MM.1S (cell line): ENCODE results near the gene KCNK13.

Experiments
- DNase-seq: peaks from one replicate; pipeline ENCODE4 v3.0.0-alpha.2; 2015
- H2AFZ ChIP-seq: fragments of 300-600 bp; sonication (generic); 2 replicates; pipeline ENCODE4 v1.6.0; 2016; ENCODE audit warnings: antibody characterized with exemption, low read length
- H3F3A ChIP-seq: fragments of 300-600 bp; sonication (generic); 2 replicates; pipeline ENCODE4 v1.6.1; 2016; ENCODE audit warnings: mild to moderate bottlenecking, antibody characterized with exemption, low read length, moderate library complexity, mixed read lengths; ENCODE audit not compliant: insufficient read depth
- H3K27ac ChIP-seq: fragments of 300-600 bp; sonication (generic); 2 replicates; pipeline ENCODE4 v1.5.1; 2016; ENCODE audit warnings: mild to moderate bottlenecking, low read length
- H3K27me3 ChIP-seq: fragments of 300-600 bp; sonication (generic); replicated peaks from 2 replicates; pipeline ENCODE4 v1.6.0; 2016; ENCODE audit warnings: low read length; ENCODE audit not compliant: insufficient read depth
- H3K36me3 ChIP-seq: fragments of 300-600 bp; sonication (generic); replicated peaks from 2 replicates; pipeline ENCODE4 v1.6.1; 2016; ENCODE audit warnings: mild to moderate bottlenecking, low read length, mixed read lengths; ENCODE audit not compliant: insufficient read depth
- H3K4me1 ChIP-seq: fragments of 300-600 bp; sonication (generic); 2 replicates; pipeline ENCODE4 v1.6.1; 2016; ENCODE audit warnings: low read length, mixed read lengths
- H3K4me2 ChIP-seq: fragments of 300-600 bp; sonication (generic); 2 replicates; pipeline ENCODE4 v1.6.0; 2016; ENCODE audit warnings: low read depth, low read length
- H3K4me3 ChIP-seq: fragments of 300-600 bp; sonication (generic); 2 replicates; pipeline ENCODE4 v1.5.1; 2016; ENCODE audit warnings: low read length, mixed read lengths
- H3K79me2 ChIP-seq: fragments of 300-600 bp; sonication (generic); 2 replicates; pipeline ENCODE4 v1.6.1; 2016; ENCODE audit warnings: mixed run types, low read length, mixed read lengths
- H3K9ac ChIP-seq: fragments of 300-600 bp; sonication (generic); 2 replicates; pipeline ENCODE4 v1.6.1; 2016; ENCODE audit warnings: low read length, mixed read lengths
- H3K9me2 ChIP-seq: fragments of 300-600 bp; sonication (generic); replicated peaks from 2 replicates; pipeline ENCODE4 v1.6.1; 2016; ENCODE audit warnings: mild to moderate bottlenecking, low read length, mixed read lengths; ENCODE audit not compliant: insufficient read depth
- H3K9me3 ChIP-seq: fragments of 300-600 bp; sonication (generic); replicated peaks from 2 replicates; pipeline ENCODE4 v1.6.1; 2016; ENCODE audit warnings: mild to moderate bottlenecking, low read length, mixed read lengths; ENCODE audit not compliant: insufficient read depth
- H4K20me1 ChIP-seq: fragments of 300-600 bp; sonication (generic); 2 replicates; pipeline ENCODE4 v1.6.1; 2016; ENCODE audit warnings: mild to moderate bottlenecking, low read length, moderate library complexity, mixed read lengths; ENCODE audit not compliant: insufficient read depth
- CTCF ChIP-seq: fragments of 300-600 bp; sonication (generic); IDR thresholded peaks from 2 replicates; pipeline ENCODE4 v1.5.1; 2016; ENCODE audit warnings: antibody characterized with exemption, low read length, mixed read lengths
- EZH2 ChIP-seq: fragments of 300-600 bp; sonication (generic); optimal IDR thresholded peaks from 2 replicates; pipeline ENCODE3; 2017; ENCODE audit warnings: low read depth, mild to moderate bottlenecking, antibody characterized with exemption, low read length, mixed read lengths
- EZH2phosphoT487 ChIP-seq: fragments of 300-600 bp; sonication (generic); IDR thresholded peaks from 2 replicates; pipeline ENCODE4 v1.6.1; 2018; ENCODE audit warnings: antibody characterized with exemption, low read length

Gene KCNK13

DNA sequence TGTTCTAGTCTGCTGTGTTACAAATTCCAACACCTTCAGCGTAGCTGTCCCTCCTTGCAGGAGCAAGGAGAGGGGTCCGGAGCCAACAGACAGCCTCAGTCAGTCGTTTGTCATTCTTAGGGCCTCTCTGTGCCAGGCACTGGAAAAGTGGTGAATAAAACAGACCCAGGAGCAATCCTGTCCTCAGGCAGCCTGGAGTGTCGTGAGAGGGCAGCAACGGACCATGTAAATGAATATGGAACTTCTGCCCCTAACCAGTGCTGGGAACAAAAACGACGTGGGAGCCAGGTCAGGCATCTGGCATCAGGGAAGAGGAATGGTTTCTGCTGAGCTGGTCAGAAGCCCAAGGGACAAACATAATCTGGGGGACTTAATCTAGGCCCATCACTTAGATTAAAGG is 129.8 kb downstream of the KCNK13 start:
- no peaks in the 10 kb centered on the region for H3F3A ChIP-seq
- no peak for TF ChIP-seq EZH2
- no peak for TF ChIP-seq EZH2phosphoT487
- no peak for TF ChIP-seq CTCF
- H3K27me3 ChIP-seq, result no peaks in the 10 kb centered on the region
- H3K27ac ChIP-seq, result no peak overlapping the region
- H3K4me3 ChIP-seq, result no peak overlapping the region
- H3K4me1 ChIP-seq, result no peaks in the 10 kb centered on the region
- no peak overlapping the region for H3K4me2 ChIP-seq
- H4K20me1 ChIP-seq, result no peaks in the 10 kb centered on the region
- no peaks in the 10 kb centered on the region for H3K9me3 ChIP-seq
- H3K79me2 ChIP-seq, result no peaks in the 10 kb centered on the region
- DNase-seq, result no peak
- H2AFZ ChIP-seq, result no peak overlapping the region
- no peaks in the 10 kb centered on the region for H3K9me2 ChIP-seq
- H3K9ac ChIP-seq, result no peak overlapping the region
- no peaks in the 10 kb centered on the region for H3K36me3 ChIP-seq

GRCh38 chr14:90193925-90194324 is 132.1 kb downstream of the KCNK13 start:
- Histone ChIP-seq H3K27me3 (no peaks in the 10 kb centered on the region), H3K9me2 (no peaks in the 10 kb centered on the region), H2AFZ (no peak overlapping the region), H3F3A (no peaks in the 10 kb centered on the region), H4K20me1 (no peaks in the 10 kb centered on the region), H3K36me3 (no peaks in the 10 kb centered on the region), H3K4me2 (no peak overlapping the region), H3K4me1 (no peaks in the 10 kb centered on the region), H3K9ac (no peak overlapping the region), H3K9me3 (no peaks in the 10 kb centered on the region), H3K4me3 (no peak overlapping the region), H3K79me2 (no peaks in the 10 kb centered on the region), H3K27ac (no peak overlapping the region)
- TF ChIP-seq CTCF, result no peak; the same call in 1 of the 2 replicates
- TF ChIP-seq EZH2phosphoT487, result no peak
- DNase-seq, result no peak

GRCh38 chr14:90194706-90195105 is 132.9 kb downstream of the KCNK13 start:
- DNase-seq, result no peak
- no peaks in the 10 kb centered on the region for H3K9me3 ChIP-seq
- H3K9me2 ChIP-seq, result no peaks in the 10 kb centered on the region
- H3F3A ChIP-seq, result no peaks in the 10 kb centered on the region
- no peaks in the 10 kb centered on the region for H3K79me2 ChIP-seq
- no peak overlapping the region for H3K27ac ChIP-seq
- H3K27me3 ChIP-seq, result no peaks in the 10 kb centered on the region
- no peaks in the 10 kb centered on the region for H3K36me3 ChIP-seq
- no peaks in the 10 kb centered on the region for H3K4me1 ChIP-seq
- no peak overlapping the region for H3K4me3 ChIP-seq
- no peak overlapping the region for H3K4me2 ChIP-seq
- H3K9ac ChIP-seq, result no peak overlapping the region
- no peaks in the 10 kb centered on the region for H4K20me1 ChIP-seq
- H2AFZ ChIP-seq, result no peak overlapping the region
- TF ChIP-seq CTCF (no peak), EZH2 (no peak), EZH2phosphoT487 (no peak)
